Tibial artery (tissue), 4 donors: Measurements from ENCODE around the gene IMMP2L.

Experiments used
- DNase-seq, 2 donors: peaks; one replicate each; pipeline ENCODE4 v3.0.0-alpha.2; 2019
- H3K27ac ChIP-seq, 2 donors: fragments of 200-600 bp; sonication (generic) in 1 of 2; 1 replicate in 1 of 2; 2 replicates in 1 of 2; pipeline ENCODE4 v1.5.1; 2018 to 2019; ENCODE audit warnings: mild to moderate bottlenecking in 1 of 2
- H3K27me3 ChIP-seq, 2 donors: fragments of 200-600 bp; sonication (generic) in 1 of 2; one replicate each; pipeline versions ENCODE4 v1.5.1 to v1.6.0; 2016 to 2019
- H3K36me3 ChIP-seq, 3 donors: fragments of 200-600 bp; sonication (generic) in 2 of 3; one replicate each; pipeline ENCODE4 v1.5.1; 2016 to 2019; ENCODE audit warnings: mild to moderate bottlenecking in 2 of 3
- H3K4me1 ChIP-seq, 4 donors: fragments of 200-600 bp; sonication (generic) in 2 of 4; 1 replicate in 3 of 4; 2 replicates in 1 of 4; pipeline ENCODE4 v1.5.1; 2016 to 2019
- H3K4me3 ChIP-seq, 2 donors: fragments of 200-600 bp; sonication (generic) in 1 of 2; 1 replicate in 1 of 2; 2 replicates in 1 of 2; pipeline ENCODE4 v1.5.1; 2018 to 2019; ENCODE audit warnings: mild to moderate bottlenecking in 2 of 2
- H3K9me3 ChIP-seq, 3 donors: fragments of 200-600 bp; sonication (generic) in 1 of 3; one replicate each; pipeline ENCODE4 v1.5.1; 2016 to 2019
- intact Hi-C: fragments of 100-400 bp; cut with DNase I; formaldehyde crosslinking; loops from one replicate; pipeline ENCODE4 v1.15.0; 2023; ENCODE audit warnings: low total_unique reads
- TF ChIP-seq, protein P1 (sequence below), 2 experiments: fragments of 200-600 bp in 1 of 2; fragments of 450-650 bp in 1 of 2; IDR thresholded peaks; one replicate each; pipeline ENCODE4 v1.5.1; 2017 to 2019; ENCODE audit warnings: antibody characterized with exemption in 2 of 2, mild to moderate bottlenecking in 1 of 2, moderate library complexity in 1 of 2

The IMMP2L gene

GRCh38 chr7:110974441-110974840 is 587.9 kb downstream of the IMMP2L start:
- H3K36me3 ChIP-seq, result no peaks in the 10 kb centered on the region
- H3K4me1 ChIP-seq, result no peaks in the 10 kb centered on the region
- H3K9me3 ChIP-seq, result no peaks in the 10 kb centered on the region
- H3K27ac ChIP-seq, result no peak overlapping the region
- TF ChIP-seq, protein P1, sequence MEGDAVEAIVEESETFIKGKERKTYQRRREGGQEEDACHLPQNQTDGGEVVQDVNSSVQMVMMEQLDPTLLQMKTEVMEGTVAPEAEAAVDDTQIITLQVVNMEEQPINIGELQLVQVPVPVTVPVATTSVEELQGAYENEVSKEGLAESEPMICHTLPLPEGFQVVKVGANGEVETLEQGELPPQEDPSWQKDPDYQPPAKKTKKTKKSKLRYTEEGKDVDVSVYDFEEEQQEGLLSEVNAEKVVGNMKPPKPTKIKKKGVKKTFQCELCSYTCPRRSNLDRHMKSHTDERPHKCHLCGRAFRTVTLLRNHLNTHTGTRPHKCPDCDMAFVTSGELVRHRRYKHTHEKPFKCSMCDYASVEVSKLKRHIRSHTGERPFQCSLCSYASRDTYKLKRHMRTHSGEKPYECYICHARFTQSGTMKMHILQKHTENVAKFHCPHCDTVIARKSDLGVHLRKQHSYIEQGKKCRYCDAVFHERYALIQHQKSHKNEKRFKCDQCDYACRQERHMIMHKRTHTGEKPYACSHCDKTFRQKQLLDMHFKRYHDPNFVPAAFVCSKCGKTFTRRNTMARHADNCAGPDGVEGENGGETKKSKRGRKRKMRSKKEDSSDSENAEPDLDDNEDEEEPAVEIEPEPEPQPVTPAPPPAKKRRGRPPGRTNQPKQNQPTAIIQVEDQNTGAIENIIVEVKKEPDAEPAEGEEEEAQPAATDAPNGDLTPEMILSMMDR (IDR thresholded peaks at IDR 0.05), result no peak
- intact Hi-C loops, result no loop called here
- H3K27me3 ChIP-seq, result no peaks in the 10 kb centered on the region
- no peak for DNase-seq
- no peak overlapping the region for H3K4me3 ChIP-seq

- DNase-seq, result no peak
- Histone ChIP-seq H3K27me3 (no peaks in the 10 kb centered on the region), H3K9me3 (no peaks in the 10 kb centered on the region), H3K4me3 (no peak overlapping the region), H3K36me3 (no peaks in the 10 kb centered on the region), H3K27ac (no peak overlapping the region), H3K4me1 (no peaks in the 10 kb centered on the region)
- TF ChIP-seq, protein P1 (IDR thresholded peaks at IDR 0.05), result no peak
- intact Hi-C loops, result no loop called here
These were observed 588.9 kb downstream of the IMMP2L start for GRCh38 chr7:110973196-110973990.

- TF ChIP-seq, protein P1 (IDR thresholded peaks at IDR 0.05), result no peak
- H3K36me3 ChIP-seq, result no peaks in the 10 kb centered on the region
- H3K4me3 ChIP-seq, result no peak overlapping the region
- no peaks in the 10 kb centered on the region for H3K27me3 ChIP-seq
- no peaks in the 10 kb centered on the region for H3K9me3 ChIP-seq
- H3K4me1 ChIP-seq, result peaks cover 0 to 14% (median 0%) of the 10 kb centered on the region in 4 donors
- DNase-seq, result no peak
- intact Hi-C loops, result no loop called here
- no peak overlapping the region for H3K27ac ChIP-seq
These were observed 597.5 kb downstream of the IMMP2L start for GRCh38 chr7:110964775-110965174.

GRCh38 chr7:110962826-110963225 is 599.5 kb downstream of the IMMP2L start:
- TF ChIP-seq, protein P1 (IDR thresholded peaks at IDR 0.05), result no peak
- H3K27me3 ChIP-seq, result no peaks in the 10 kb centered on the region
- H3K9me3 ChIP-seq, result no peaks in the 10 kb centered on the region
- intact Hi-C loops, result no loop called here
- H3K4me3 ChIP-seq, result no peak overlapping the region
- no peak for DNase-seq
- H3K36me3 ChIP-seq, result no peaks in the 10 kb centered on the region
- H3K4me1 ChIP-seq, result peaks cover 0 to 27% (median 0%) of the 10 kb centered on the region in 4 donors
- H3K27ac ChIP-seq, result no peak overlapping the region

DNA sequence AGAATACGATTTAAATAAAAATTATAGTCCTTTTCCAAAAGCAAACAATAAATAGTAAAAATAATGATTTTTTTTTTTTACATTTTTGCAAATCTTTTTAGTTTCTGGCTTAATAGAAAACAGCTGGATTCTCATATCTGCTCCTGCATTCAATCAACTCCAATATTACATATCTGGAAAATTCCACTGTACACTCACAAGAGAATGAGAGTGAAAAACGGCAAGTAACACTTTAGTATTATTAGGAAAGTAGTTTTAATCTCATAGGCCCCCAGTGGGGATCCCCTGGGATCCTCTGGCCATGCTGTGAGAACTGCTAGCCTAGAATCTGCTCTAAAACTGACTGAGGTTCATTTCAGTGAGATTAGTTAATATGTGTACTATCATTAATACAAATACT is 599.9 kb downstream of the IMMP2L start:
- no peaks in the 10 kb centered on the region for H3K27me3 ChIP-seq
- peaks cover 0 to 27% (median 0%) of the 10 kb centered on the region in 4 donors for H3K4me1 ChIP-seq
- TF ChIP-seq, protein P1 (IDR thresholded peaks at IDR 0.05), result no peak
- no peak overlapping the region for H3K4me3 ChIP-seq
- no peaks in the 10 kb centered on the region for H3K9me3 ChIP-seq
- intact Hi-C loops, result no loop called here
- H3K27ac ChIP-seq, result no peak overlapping the region
- H3K36me3 ChIP-seq, result no peaks in the 10 kb centered on the region
- DNase-seq, result no peak
